ENCODE measurements around the gene VHLL.

The VHLL gene

DNA sequence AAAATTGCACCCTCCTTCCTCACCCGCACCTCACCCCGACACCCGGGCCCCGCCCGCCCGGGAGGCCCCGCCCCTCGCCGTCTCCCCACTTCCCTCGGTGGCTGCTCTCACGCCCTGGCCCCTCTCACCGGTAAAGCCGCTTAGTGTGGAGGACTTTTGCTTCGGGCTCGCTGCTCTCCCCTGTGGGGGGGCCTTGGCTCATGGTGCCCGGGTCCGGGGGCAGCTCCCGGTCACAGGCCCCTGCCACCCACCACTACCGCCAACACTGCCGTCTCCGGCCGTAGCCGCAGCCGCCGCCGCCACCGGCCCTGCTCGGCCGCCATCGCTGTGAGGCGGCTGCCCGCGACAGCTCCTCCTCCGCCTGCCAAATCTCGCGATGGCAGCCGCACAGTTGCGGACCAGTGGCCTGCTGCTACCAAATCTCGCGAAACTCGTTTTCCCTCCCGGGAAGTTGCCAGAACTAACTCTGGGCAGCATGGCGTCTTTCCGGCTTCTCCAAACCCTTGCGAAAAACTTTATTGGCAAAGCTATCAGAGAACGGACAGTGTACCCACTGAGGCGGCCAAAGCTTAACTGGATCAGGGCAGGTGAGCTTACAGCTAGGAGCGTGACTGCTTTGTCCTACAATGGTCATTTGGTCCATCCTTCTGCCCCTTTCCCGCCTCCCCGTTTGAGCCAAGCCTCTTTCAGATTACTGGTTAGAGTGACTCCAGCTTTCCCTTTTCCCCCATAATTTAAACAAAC is 16.5 kb downstream of the VHLL start, which contains the start of gene SMG5:
SMG5 (minus strand) TSS at position 347 of the 744 bp plus-strand sequence; CDS start at position 202, 145 bp downstream.
- Mint-ChIP-seq H3K9me3 (no peaks in the 10 kb centered on the region), H3K27ac (peak within 1 kb of the TSS; percentile 94), H3K36me3 (ENCODE audit: low read depth) (peaks cover 75% of the 10 kb centered on the region), H3K4me3 (peak within 1 kb of the TSS; percentile 88), H3K4me1 (ENCODE audit: low read depth) (peaks cover 39% of the 10 kb centered on the region), H3K27me3 (no peaks in the 10 kb centered on the region)
- peak; percentile 95 for DNase-seq

DNA sequence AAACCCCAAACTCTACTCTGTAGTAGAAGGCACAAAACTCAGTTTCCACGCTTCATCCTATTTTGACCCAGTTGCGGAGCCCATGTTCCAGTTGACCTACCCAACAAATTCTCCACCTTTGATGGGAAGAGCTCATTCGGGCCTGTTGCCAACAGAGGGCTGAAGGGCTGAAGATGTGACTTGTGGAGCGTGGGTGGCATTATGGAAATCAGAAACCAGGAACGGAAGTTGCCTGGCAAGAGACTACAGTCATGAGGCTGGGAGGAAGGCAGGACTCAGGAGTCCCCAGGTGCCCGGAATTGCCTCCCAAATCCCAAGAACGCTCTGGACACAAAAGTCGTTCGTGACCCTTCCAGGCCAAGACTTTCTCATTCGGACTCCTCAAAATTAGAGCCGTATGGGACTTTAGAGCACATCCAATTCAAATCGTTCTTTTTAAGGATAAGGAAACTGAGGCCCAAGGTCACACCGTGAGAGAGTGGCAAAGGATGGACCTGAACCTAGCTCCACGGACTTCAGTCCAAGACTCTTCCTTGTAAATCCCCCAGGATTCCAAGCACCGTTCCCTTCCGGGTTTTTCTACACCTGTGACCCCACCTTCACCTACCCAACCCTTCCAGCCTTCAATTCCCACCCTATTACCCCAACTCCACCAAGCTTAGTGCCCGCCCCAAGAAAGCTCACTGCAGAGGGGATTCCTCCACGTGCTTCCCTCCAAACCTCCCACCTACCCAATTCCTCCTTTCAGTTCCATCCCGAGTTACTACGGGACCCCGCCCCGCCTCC is 17.2 kb downstream of the VHLL start:
- peak overlapping the region; percentile 94 for H3K27ac Mint-ChIP-seq
- H3K4me1 Mint-ChIP-seq (ENCODE audit: low read depth) = peaks cover 39% of the 10 kb centered on the region
- peak overlapping the region; percentile 88 for H3K4me3 Mint-ChIP-seq
- H3K27me3 Mint-ChIP-seq = no peaks in the 10 kb centered on the region
- no peaks in the 10 kb centered on the region for H3K9me3 Mint-ChIP-seq
- peak; percentile 49 for DNase-seq
- peaks cover 83% of the 10 kb centered on the region for H3K36me3 Mint-ChIP-seq (ENCODE audit: low read depth)

DNA sequence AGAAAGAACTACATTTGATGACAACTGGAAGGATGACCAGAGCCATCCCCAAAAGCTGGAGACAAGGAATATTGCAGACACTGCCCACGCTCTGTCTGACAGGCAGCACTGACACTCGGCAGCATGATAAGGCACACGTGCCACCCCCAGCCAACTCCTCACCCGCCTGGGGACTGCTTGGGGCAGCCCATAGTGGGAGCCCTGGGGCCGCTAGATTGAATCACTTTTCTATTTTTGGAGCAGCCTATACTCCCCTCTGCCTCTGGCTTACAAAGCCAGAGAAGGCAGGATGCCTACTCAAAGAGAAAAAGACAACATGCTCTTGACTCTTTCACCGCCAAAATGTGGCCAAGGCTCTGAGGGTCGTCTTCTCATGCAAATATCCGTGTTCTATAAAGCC is 17.8 kb downstream of the VHLL start:
- peak overlapping the region; percentile 88 for H3K4me3 Mint-ChIP-seq
- no peaks in the 10 kb centered on the region for H3K27me3 Mint-ChIP-seq
- H3K36me3 Mint-ChIP-seq (ENCODE audit: low read depth) = peaks cover 85% of the 10 kb centered on the region
- H3K27ac Mint-ChIP-seq = peak overlapping the region; percentile 94
- H3K9me3 Mint-ChIP-seq = no peaks in the 10 kb centered on the region
- DNase-seq = peak; percentile 62
- H3K4me1 Mint-ChIP-seq (ENCODE audit: low read depth) = peaks cover 39% of the 10 kb centered on the region

DNA sequence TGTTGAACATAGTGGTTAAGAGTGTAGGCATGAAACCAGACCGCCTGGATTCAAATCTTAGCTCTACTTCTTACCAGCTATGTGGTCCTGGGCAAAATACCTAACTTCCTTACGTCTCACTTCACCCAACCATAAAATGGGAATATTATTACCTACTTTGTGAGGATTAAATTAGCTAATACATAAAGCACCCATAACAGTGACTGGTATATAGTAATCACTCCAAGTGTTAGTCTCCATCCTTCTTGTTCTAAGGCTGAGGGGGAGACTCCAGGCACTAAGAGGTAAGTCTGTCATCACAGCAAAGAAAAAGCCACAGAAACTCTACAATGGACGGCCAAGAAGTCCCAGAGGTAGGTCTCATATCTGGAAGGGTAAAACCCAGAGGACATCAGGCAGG is 19.3 kb downstream of the VHLL start:
- Mint-ChIP-seq H3K27me3 (no peaks in the 10 kb centered on the region), H3K36me3 (ENCODE audit: low read depth) (peaks cover 85% of the 10 kb centered on the region), H3K4me3 (peak overlapping the region; percentile 88), H3K9me3 (no peaks in the 10 kb centered on the region), H3K27ac (peak overlapping the region; percentile 94), H3K4me1 (ENCODE audit: low read depth) (peaks cover 36% of the 10 kb centered on the region)
- DNase-seq = no peak

DNA sequence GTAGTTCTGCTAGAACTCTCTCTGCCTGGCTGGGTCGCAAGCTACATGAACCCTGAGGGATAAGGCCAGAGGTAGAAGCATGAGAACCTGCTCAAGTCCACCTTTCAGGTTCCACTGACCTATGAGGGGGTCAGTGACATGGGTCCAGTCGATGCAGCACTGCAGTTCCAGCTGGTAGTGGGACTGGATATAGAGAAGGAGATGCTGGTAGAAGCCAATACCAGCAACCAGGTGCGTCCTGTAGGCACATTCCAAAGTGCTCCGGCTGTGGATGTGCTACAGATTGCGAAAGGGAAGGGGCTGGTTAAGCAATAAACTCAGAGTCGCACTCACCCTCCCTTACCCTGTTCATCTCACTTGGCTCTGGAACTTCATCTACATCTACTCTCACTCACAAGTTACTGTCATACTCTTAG is 22.1 kb downstream of the VHLL start:
- Mint-ChIP-seq H3K27ac (no peak overlapping the region), H3K4me1 (ENCODE audit: low read depth) (peaks cover 21% of the 10 kb centered on the region), H3K4me3 (no peak overlapping the region), H3K9me3 (no peaks in the 10 kb centered on the region), H3K27me3 (no peaks in the 10 kb centered on the region), H3K36me3 (ENCODE audit: low read depth) (peaks cover 99% of the 10 kb centered on the region)
- no peak for DNase-seq

DNA sequence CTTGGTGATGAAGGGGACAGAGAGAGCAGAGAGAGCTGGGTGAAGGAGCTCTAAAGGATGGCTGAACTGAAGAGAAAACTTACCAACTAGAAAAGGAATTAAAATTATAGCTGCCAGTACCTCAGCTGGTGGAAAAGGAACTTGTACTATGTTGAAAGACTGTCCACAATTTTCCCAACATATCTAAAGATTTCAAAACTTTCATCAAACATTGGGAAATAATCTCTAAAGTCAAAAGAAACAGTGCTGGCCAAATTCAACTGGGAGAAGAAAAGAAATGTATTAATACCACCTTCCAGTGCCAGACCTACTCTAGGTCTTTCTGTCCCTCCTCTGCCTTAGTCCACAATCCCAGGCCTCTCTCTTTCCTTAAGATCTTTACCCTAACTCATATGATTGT is 22.6 kb downstream of the VHLL start:
- DNase-seq = no peak
- Mint-ChIP-seq H3K4me3 (no peak overlapping the region), H3K27ac (peak overlapping the region; percentile 29), H3K4me1 (ENCODE audit: low read depth) (peaks cover 20% of the 10 kb centered on the region), H3K9me3 (no peaks in the 10 kb centered on the region), H3K27me3 (no peaks in the 10 kb centered on the region), H3K36me3 (ENCODE audit: low read depth) (peaks cover 99% of the 10 kb centered on the region)

DNA sequence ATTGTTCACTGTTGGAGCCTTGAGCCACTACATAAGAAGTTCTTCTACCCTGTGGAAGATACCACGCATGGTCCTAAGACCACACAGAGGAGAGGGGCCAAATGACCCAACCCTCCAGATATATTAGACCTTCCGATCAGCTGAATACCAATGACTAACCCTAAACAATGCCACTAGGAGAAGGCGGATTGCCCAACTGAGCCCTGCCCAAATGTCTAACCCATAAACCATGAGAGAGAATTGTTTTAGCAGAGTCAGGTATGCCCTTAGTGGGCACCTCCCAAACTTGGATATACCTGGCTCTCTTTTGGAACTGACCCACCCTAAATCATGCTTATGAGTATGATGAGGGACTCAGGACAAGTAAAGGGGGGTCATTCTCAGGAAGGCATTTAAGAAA is 28.8 kb downstream of the VHLL start:
- DNase-seq = no peak
- H3K27me3 Mint-ChIP-seq = no peaks in the 10 kb centered on the region
- no peak overlapping the region for H3K4me3 Mint-ChIP-seq
- H3K9me3 Mint-ChIP-seq = no peaks in the 10 kb centered on the region
- H3K36me3 Mint-ChIP-seq (ENCODE audit: low read depth) = peaks cover 95% of the 10 kb centered on the region
- no peaks in the 10 kb centered on the region for H3K4me1 Mint-ChIP-seq (ENCODE audit: low read depth)
- no peak overlapping the region for H3K27ac Mint-ChIP-seq

DNA sequence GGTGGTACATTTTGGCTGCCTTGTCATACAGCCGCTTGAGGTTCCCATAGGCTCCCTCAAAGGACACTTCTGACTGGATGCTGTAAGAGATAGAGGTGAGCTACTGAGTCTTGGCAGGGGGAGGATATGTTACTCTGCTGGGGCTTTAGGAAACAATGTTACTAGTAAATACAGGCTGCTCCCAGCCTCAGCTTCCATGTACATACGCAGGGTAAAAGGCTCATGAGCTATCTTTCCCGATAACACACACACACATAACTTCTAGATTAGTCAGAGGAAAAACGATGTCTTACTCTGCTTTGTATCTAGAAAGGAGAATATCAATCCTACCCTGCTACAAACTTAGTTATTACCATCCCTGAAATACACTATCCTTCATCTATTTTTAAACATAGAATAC is 30.8 kb downstream of the VHLL start:
- no peaks in the 10 kb centered on the region for H3K27me3 Mint-ChIP-seq
- H3K36me3 Mint-ChIP-seq (ENCODE audit: low read depth) = peaks cover 93% of the 10 kb centered on the region
- H3K9me3 Mint-ChIP-seq = no peaks in the 10 kb centered on the region
- peaks cover 5% of the 10 kb centered on the region for H3K4me1 Mint-ChIP-seq (ENCODE audit: low read depth)
- DNase-seq = no peak
- no peak overlapping the region for H3K4me3 Mint-ChIP-seq
- no peak overlapping the region for H3K27ac Mint-ChIP-seq

DNA sequence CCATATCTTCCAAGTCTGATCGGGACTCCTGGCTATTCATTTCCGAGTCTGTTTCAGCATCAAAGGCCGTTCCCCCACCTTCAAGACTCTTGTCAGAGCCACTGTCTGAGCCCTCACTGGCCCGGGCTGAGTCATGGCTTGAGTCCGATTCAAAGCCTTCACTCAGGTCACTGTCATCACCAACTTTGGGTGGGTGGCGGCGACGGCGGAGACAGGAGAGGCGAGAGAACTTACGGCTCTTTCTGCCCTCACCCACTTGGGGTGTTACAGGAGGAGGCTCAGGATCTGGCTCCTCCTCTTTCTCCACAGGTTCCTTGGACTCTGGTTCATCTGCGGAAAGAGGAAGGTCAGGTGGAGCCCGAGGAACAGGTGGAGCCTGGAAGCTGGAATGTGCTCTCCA is 33.1 kb downstream of the VHLL start:
- Mint-ChIP-seq H3K9me3 (no peaks in the 10 kb centered on the region), H3K4me3 (no peak overlapping the region), H3K36me3 (ENCODE audit: low read depth) (peaks cover 92% of the 10 kb centered on the region), H3K4me1 (ENCODE audit: low read depth) (peaks cover 15% of the 10 kb centered on the region), H3K27ac (no peak overlapping the region), H3K27me3 (no peaks in the 10 kb centered on the region)
- DNase-seq = no peak

DNA sequence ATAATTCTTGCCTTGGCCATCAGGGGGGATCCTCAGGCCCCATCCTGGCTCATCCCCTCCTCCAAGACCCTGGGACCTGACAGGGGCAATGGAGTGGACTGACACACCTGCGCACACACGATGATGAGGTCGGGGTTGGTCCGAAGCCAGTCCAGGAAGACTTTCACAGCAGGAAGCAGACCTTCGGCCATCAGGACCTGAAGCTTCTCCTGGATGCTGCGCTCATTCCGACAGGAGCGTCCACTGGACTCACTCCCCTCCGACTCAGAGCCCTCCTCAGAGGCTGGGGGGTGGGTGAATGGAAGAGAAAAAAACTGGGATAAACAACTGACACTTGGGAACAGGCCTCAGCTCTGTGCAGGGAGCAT is 35.8 kb downstream of the VHLL start:
- no peak for DNase-seq
- Mint-ChIP-seq H3K9me3 (no peaks in the 10 kb centered on the region), H3K27ac (no peak overlapping the region), H3K4me1 (ENCODE audit: low read depth) (peaks cover 15% of the 10 kb centered on the region), H3K4me3 (no peak overlapping the region), H3K27me3 (no peaks in the 10 kb centered on the region), H3K36me3 (ENCODE audit: low read depth) (peaks cover 96% of the 10 kb centered on the region)

DNA sequence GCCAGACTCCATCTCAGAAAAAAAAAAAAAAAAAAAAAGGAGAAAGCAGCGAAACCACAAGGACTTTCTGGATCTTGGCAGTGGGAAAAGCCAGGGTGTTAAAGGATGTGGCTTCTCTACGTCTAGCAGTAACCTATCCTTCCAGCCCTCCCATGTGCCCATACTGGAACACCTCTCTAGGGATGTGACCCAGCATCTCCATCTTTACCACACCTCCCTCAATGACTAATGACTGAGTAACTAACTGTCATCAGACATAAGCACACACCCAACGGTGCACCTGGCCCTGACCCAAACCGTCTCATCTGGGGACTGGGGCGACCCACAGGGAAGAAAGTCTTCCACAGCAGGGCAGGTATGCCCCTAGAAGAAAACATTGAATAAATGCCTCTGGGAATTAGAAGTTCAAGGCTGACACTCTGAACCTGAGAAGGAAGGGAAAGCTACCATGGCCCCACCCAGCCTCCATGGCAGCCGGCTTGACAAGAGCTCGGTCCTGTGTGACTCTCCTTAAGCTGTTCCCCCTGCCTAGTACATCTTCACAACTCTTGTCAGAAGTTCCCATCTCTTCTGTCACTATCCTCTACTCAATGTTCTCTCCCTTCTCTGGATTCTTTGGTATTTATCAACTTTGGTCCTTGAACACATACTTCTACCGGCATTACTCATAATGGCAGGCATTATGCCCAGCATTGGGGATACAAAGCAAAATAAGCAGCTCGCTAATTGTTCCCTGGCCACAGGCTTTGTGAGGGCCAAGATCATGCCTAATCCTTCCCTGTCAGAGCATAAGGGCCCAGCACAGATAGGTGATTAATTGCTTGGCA is 36.4 kb downstream of the VHLL start:
- Mint-ChIP-seq H3K4me1 (ENCODE audit: low read depth) (peaks cover 15% of the 10 kb centered on the region), H3K27ac (peak overlapping the region; percentile 2), H3K27me3 (no peaks in the 10 kb centered on the region), H3K4me3 (no peak overlapping the region), H3K36me3 (ENCODE audit: low read depth) (peaks cover 96% of the 10 kb centered on the region), H3K9me3 (no peaks in the 10 kb centered on the region)
- no peak for DNase-seq

DNA sequence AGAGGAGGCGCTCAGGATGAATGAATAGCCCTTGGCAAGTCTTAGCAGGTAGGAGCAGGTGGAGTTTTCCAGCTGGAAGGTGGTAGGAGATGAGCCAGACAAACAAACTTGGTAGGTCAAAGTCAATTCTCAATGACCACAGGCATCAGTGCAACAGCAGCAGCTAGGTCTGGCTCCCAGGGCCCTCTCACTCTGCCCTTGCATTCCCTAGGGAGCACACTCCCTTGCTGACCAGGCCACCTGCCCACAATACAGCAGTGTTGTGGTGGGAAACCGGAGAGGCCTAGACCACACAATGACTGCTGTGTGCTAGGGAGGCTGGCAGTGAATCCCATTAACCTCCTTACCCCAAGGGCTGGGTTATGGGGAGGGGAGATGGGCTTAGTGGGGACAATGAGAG is 38.2 kb downstream of the VHLL start:
- Mint-ChIP-seq H3K27me3 (no peaks in the 10 kb centered on the region), H3K4me1 (ENCODE audit: low read depth) (peaks cover 15% of the 10 kb centered on the region), H3K4me3 (no peak overlapping the region), H3K36me3 (ENCODE audit: low read depth) (peaks cover 96% of the 10 kb centered on the region), H3K27ac (peak overlapping the region; percentile 45), H3K9me3 (no peaks in the 10 kb centered on the region)
- DNase-seq = no peak

DNA sequence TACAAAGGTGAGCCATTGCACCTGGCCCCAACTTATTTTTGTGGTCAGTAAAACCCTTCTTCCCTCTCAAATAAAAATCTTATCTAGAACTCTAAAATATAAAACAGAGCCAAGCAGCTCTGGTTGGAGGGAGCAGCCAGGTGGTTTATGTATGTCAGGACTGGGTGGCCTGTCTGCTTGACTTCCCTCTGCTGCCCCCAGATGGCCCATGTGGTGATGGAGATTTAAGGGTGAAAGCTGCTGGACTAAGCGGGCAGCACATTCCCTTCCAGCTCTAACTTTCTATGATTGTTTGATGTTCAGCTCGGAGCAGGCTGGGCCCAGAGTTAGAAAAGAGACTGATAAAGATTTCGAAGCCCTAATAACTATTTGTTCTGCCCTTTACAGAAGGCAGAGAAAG is 39.3 kb downstream of the VHLL start:
- peaks cover 88% of the 10 kb centered on the region for H3K36me3 Mint-ChIP-seq (ENCODE audit: low read depth)
- H3K27ac Mint-ChIP-seq = no peak overlapping the region
- H3K9me3 Mint-ChIP-seq = no peaks in the 10 kb centered on the region
- DNase-seq = no peak
- H3K27me3 Mint-ChIP-seq = no peaks in the 10 kb centered on the region
- peaks cover 15% of the 10 kb centered on the region for H3K4me1 Mint-ChIP-seq (ENCODE audit: low read depth)
- H3K4me3 Mint-ChIP-seq = no peak overlapping the region

DNA sequence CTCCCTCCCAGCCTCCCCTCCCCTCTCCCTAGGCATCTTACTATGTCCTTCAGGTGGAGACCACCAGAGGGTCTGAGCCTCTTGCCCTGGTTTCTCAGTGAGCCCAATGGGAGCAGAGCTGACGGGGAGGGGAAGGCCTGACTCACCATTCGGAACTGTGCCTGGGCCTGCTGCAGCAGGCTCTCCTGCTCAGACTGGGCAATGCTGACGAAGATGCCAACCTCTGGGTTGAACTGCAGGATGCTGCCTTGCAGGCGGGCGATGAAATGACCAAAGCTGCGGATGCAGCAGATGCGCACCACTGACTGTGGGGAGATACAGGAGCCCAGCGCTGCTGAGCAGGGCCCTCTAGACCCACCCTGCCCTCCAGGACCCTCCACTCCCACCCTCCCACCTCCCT is 40.2 kb downstream of the VHLL start:
- no peak overlapping the region for H3K27ac Mint-ChIP-seq
- H3K4me3 Mint-ChIP-seq = no peak overlapping the region
- H3K4me1 Mint-ChIP-seq (ENCODE audit: low read depth) = peaks cover 14% of the 10 kb centered on the region
- DNase-seq = no peak
- no peaks in the 10 kb centered on the region for H3K9me3 Mint-ChIP-seq
- H3K36me3 Mint-ChIP-seq (ENCODE audit: low read depth) = peaks cover 85% of the 10 kb centered on the region
- H3K27me3 Mint-ChIP-seq = no peaks in the 10 kb centered on the region

Data from activated T-cell treated with anti-CD3 and anti-CD28 coated beads, Interleukin-2, amount 50 U/mL, for 24 hours (primary cell).